Measurements from ENCODE around the gene RIOK1. TPM values are rescaled to one million over a fixed set of nuclear protein-coding genes. Genes with fewer than 3 reads are reported as not detected.
"Not testable (repeated sequence)": the region's sequence is repeated elsewhere in the genome, so short reads cannot be mapped to it uniquely, and the experiment has no call there.

The RIOK1 gene
- total RNA-seq, 6 donors from 2014 or later, result 6.0 to 24.8 (median 13.9) TPM

DNA sequence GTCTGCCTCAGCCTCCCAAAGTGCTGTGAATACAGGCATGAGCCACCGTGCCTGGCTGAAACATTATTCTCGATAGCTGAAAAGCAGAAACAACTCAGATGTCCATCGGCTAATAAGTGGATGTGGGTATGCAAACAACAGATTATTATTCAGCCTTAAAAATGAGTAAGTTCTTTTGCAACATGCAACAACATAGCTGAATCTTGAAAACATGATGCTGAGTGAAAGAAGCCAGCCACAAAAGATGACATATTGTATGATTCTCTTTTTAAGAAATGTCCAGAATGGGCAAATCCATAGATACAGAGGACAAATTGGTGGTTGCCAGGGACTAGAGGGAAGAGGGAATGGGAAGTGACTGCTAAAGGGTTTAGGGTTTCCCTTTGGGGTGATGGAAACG lies 61.7 kb downstream of the RIOK1 start:
- 60 to 66% methylated on average over 4 of the region's 4 CpGs for WGBS, 2 donors

DNA sequence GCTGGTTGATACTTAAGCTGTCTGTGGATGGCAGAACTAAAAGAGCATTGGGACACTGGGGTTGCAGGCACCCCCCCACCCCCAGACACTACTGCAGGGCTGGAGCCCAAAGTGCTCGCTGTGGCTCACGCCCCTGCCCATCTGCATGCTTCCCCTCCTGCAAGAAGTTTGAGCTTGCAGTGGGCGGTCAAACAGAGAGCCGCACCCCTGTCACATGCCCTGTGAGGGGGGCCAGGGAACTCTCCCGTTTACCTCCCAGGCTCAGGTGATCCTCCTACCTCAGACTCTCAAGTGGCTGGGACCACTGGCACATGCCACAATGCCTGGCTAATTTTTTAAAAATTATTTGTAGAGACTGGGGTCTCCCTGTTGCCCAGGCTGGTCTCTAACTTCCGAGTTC lies 63.3 kb downstream of the RIOK1 start:
- 75 to 77% methylated on average over 5 to 6 of the region's 6 CpGs for WGBS, 2 donors
- no peaks in the 10 kb centered on the region for H3K4me1 ChIP-seq
- H3K4me3 ChIP-seq, result no peak overlapping the region
- DNase-seq, result no peak
- no peak for ATAC-seq (ENCODE audit: low FRiP score in 2 of 2)
- H3K36me3 ChIP-seq, result no peaks in the 10 kb centered on the region
- TF ChIP-seq POLR2A (IDR thresholded peaks at IDR 0.05) (no peak), EP300 (IDR thresholded peaks at IDR 0.05) (no peak), POLR2AphosphoS5 (IDR thresholded peaks at IDR 0.05) (no peak)
- TF ChIP-seq, protein P1, sequence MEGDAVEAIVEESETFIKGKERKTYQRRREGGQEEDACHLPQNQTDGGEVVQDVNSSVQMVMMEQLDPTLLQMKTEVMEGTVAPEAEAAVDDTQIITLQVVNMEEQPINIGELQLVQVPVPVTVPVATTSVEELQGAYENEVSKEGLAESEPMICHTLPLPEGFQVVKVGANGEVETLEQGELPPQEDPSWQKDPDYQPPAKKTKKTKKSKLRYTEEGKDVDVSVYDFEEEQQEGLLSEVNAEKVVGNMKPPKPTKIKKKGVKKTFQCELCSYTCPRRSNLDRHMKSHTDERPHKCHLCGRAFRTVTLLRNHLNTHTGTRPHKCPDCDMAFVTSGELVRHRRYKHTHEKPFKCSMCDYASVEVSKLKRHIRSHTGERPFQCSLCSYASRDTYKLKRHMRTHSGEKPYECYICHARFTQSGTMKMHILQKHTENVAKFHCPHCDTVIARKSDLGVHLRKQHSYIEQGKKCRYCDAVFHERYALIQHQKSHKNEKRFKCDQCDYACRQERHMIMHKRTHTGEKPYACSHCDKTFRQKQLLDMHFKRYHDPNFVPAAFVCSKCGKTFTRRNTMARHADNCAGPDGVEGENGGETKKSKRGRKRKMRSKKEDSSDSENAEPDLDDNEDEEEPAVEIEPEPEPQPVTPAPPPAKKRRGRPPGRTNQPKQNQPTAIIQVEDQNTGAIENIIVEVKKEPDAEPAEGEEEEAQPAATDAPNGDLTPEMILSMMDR (IDR thresholded peaks at IDR 0.05), result no peak
- no peak overlapping the region for H3K27ac ChIP-seq
- no peaks in the 10 kb centered on the region for H3K9me3 ChIP-seq
- H3K27me3 ChIP-seq, result no peaks in the 10 kb centered on the region

More for the DNA sequence above, 61.7 kb downstream of the RIOK1 start:
- no peak for ATAC-seq (ENCODE audit: low FRiP score in 2 of 2)
- H3K27ac ChIP-seq, result no peak overlapping the region
- no peaks in the 10 kb centered on the region for H3K36me3 ChIP-seq
- H3K4me1 ChIP-seq, result no peaks in the 10 kb centered on the region
- H3K9me3 ChIP-seq, result no peaks in the 10 kb centered on the region
- H3K27me3 ChIP-seq, result no peaks in the 10 kb centered on the region
- TF ChIP-seq, protein P1 (IDR thresholded peaks at IDR 0.05), result no peak
- TF ChIP-seq POLR2A (IDR thresholded peaks at IDR 0.05) (no peak), EP300 (IDR thresholded peaks at IDR 0.05) (no peak), POLR2AphosphoS5 (IDR thresholded peaks at IDR 0.05) (no peak)
- DNase-seq, result no peak
- H3K4me3 ChIP-seq, result no peak overlapping the region

DNA sequence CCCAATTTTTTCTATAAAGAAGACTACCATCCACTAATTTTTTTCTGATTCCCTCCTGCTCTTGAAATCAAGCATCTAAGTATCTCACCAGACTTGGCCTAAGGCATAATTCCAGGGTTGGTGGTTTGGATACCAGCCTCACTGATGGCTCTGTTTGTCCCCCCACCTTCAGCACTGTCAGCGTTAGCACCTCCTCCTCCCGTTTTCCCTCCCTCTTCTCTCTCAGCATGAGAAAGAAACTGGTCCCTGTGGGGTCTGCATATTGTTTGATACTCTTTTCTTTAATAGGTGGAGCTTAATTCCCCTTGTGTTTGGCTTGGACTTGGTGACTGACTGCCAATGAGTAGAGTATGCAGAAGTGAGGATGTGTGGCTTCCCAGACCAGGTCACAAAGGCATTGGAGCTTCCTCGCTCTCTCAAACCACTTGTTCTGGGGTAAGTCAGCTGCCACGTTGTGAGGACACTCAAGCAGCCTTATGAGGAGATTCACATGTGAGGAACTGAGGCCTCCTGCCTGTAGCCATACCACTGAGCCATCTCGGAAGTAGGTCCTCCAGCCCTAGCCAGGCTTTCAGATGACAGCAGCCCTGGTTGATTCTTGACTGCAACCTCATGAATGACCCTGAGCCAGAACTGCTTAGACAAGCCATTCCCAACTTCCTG lies 65.2 kb downstream of the RIOK1 start:
- Histone ChIP-seq H3K4me3 (no peak overlapping the region), H3K9me3 (no peaks in the 10 kb centered on the region), H3K4me1 (no peaks in the 10 kb centered on the region), H3K27me3 (no peaks in the 10 kb centered on the region), H3K36me3 (no peaks in the 10 kb centered on the region), H3K27ac (no peak overlapping the region)
- TF ChIP-seq POLR2A (IDR thresholded peaks at IDR 0.05) (no peak), POLR2AphosphoS5 (IDR thresholded peaks at IDR 0.05) (no peak), EP300 (IDR thresholded peaks at IDR 0.05) (no peak)
- TF ChIP-seq, protein P1 (IDR thresholded peaks at IDR 0.05), result no peak
- peak in 1 of 2 donors; percentile 46 for ATAC-seq (ENCODE audit: low FRiP score in 2 of 2)
- DNase-seq, result no peak
- WGBS, 2 donors, result 67 to 70% methylated on average over 5 of the region's 5 CpGs

DNA sequence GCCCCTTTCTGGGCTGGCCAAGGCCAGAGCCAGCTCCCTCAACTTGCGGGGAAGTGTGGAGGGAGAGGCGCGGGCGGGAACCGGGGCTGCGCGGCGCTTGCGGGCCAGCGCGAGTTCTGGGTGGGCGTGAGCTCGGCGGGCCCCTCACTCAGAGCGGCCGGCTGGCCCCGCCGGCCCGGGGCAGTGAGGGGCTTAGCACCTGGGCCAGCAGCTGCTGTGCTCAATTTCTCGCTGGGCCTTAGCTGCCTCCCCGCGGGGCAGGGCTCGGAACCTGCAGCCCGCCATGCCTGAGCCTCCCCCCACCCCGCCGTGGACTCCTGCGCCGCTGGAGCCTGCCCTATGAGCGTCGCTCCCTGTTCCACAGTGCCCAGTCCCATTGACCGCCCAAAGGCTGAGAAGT lies 66.7 kb downstream of the RIOK1 start:
- ATAC-seq (ENCODE audit: low FRiP score in 2 of 2); H3K27me3 ChIP-seq; H3K4me3 ChIP-seq; H3K27ac ChIP-seq; H3K36me3 ChIP-seq; H3K4me1 ChIP-seq; H3K9me3 ChIP-seq: not testable (repeated sequence)
- peak in 1 of 2 donors; percentile 69 for DNase-seq
- WGBS, 2 donors, result 94 to 96% methylated on average over 19 to 28 of the region's 31 CpGs

DNA sequence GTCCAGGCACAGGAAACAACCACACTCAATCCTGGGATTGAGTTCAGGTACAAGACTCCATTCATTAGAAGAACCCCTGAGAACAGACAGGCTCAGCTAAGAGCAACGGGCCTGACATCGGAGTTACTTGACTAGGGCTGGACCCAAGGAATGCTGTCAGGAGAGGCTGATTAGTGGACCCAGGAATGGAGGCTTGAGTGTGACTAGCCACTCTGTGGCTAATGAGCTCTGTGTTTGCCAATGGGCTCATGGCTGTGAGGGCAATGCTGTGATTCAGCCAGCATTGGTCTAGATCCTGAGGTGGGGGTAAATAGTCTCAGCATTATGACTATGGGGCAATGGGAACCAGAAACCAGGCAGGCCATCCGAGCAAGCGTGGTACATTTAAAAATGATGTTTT lies 71.8 kb downstream of the RIOK1 start:
- peak in 1 of 2 donors; percentile 63 for ATAC-seq (ENCODE audit: low FRiP score in 2 of 2)

More for the DNA sequence above, 71.8 kb downstream of the RIOK1 start:
- H3K27ac ChIP-seq, result no peak overlapping the region
- WGBS, 2 donors, result 74 to 75% methylated on average over 4 of the region's 4 CpGs
- H3K27me3 ChIP-seq, result no peaks in the 10 kb centered on the region
- H3K4me3 ChIP-seq, result no peak overlapping the region
- TF ChIP-seq, protein P1 (IDR thresholded peaks at IDR 0.05), result no peak
- TF ChIP-seq EP300 (IDR thresholded peaks at IDR 0.05) (no peak), POLR2AphosphoS5 (IDR thresholded peaks at IDR 0.05) (no peak), POLR2A (IDR thresholded peaks at IDR 0.05) (no peak)
- no peaks in the 10 kb centered on the region for H3K4me1 ChIP-seq
- no peak for DNase-seq
- no peaks in the 10 kb centered on the region for H3K9me3 ChIP-seq
- H3K36me3 ChIP-seq, result no peaks in the 10 kb centered on the region
